Measurements from ENCODE around the gene ESRRA. TPM values are rescaled to one million over a fixed set of nuclear protein-coding genes. Genes with fewer than 3 reads are reported as not detected.

ESRRA gene
- total and polyA plus RNA-seq, 9 of the 15 experiments (the other 6 are each of a cell fraction or from before 2014, with no cell fraction given): 0.27 to 89.7 (median 23.7) TPM

DNA sequence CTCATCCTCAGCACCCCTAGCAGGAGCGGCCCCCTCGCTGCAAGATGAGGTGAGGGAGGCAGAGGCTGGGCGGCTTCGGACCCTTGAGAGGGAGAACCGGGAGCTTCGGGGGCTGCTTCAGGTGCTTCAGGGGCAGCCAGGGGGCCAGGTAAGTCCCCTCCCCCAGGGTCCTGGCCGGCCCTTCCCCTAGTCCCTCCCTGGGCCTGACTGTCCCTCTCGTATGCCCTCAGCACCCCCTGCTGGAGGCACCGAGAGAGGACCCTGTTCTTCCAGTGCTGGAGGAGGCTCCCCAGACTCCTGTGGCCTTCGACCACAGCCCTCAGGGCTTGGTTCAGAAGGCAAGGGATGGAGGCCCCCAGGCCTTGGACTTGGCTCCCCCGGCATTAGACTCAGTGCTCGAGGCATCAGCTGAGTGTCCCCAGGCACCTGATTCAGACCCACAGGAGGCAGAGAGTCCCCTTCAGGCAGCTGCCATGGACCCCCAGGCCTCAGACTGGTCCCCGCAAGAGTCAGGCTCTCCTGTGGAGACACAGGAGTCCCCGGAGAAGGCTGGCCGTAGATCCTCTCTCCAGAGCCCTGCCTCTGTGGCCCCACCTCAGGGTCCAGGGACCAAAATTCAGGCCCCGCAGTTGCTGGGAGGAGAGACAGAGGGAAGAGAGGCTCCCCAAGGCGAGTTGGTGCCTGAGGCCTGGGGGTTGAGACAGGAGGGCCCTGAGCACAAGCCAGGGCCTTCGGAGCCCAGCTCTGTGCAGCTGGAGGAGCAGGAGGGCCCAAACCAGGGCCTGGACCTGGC, 38.6 kb downstream of the ESRRA start (continued):
- TF ChIP-seq ZNF830 (CRISPR knock-in tag; IDR thresholded peaks at IDR 0.05): no peak
- no peak for TF ChIP-seq PHB2 (IDR thresholded peaks at IDR 0.05; ENCODE audit: low read depth)
- no peak for TF ChIP-seq ETV6 (IDR thresholded peaks at IDR 0.05; ENCODE audit: borderline replicate concordance in 1 of 2, low read depth in 2 of 2, low read length in 1 of 2)
- TF ChIP-seq ETV6 (CRISPR knock-in tag; IDR thresholded peaks at IDR 0.05; ENCODE audit: borderline replicate concordance): no peak
- TF ChIP-seq RBM14 (IDR thresholded peaks at IDR 0.05; ENCODE audit: borderline replicate concordance, insufficient read depth, low read depth, low read length): no peak
- TF ChIP-seq GTF2F1 (IDR thresholded peaks at IDR 0.05; ENCODE audit: low read depth, low read length): no peak
- no peak for TF ChIP-seq TGIF2 (CRISPR knock-in tag; IDR thresholded peaks at IDR 0.05)
- TF ChIP-seq MAZ (CRISPR knock-in tag; conservative IDR thresholded peaks at IDR 0.05 in 1 of 2, IDR thresholded peaks at IDR 0.05 in 1 of 2): 0 out of 4 replicates have a peak, but pooled peaks of 1 of the 2 experiments have one; percentile 21
- no peak for TF ChIP-seq ZNF512 (tag; IDR thresholded peaks at IDR 0.05)
